ENCODE measurements around the gene ACTL7A.

DNA sequence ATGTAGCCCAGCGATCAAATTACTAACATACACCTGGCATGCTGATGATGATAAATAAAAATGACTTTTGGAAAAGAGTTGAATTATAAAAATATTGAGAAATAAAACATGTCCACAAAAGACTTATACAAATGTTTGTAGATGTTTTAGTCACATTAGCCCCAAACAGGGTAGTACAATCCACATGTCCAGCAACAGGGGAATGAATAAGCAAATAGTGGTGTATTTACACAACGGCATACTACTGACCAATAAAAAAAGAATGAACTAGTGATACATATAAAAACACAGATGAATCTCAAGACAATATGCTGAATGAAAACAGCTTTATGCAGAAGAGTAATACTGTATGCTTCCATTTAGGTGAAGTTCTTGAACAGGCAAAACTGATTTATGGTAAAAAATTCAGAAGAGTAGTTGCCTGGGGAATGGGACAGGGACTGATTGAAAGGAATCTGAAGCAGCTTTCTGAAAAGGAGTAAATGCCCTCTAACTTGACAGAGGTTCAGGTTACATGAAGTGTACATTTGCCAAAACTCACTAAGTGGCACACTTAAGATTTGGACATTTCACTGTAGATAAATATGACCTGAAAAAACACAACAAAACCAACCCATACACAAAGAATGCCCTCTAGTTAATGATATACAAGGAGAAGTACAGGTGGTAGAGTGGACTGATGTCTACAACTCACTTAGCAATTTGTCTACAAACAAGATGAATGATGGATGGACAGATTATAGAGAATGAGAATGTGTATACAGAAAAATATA, 35.4 kb downstream of the ACTL7A start:
- TF ChIP-seq, protein P1, sequence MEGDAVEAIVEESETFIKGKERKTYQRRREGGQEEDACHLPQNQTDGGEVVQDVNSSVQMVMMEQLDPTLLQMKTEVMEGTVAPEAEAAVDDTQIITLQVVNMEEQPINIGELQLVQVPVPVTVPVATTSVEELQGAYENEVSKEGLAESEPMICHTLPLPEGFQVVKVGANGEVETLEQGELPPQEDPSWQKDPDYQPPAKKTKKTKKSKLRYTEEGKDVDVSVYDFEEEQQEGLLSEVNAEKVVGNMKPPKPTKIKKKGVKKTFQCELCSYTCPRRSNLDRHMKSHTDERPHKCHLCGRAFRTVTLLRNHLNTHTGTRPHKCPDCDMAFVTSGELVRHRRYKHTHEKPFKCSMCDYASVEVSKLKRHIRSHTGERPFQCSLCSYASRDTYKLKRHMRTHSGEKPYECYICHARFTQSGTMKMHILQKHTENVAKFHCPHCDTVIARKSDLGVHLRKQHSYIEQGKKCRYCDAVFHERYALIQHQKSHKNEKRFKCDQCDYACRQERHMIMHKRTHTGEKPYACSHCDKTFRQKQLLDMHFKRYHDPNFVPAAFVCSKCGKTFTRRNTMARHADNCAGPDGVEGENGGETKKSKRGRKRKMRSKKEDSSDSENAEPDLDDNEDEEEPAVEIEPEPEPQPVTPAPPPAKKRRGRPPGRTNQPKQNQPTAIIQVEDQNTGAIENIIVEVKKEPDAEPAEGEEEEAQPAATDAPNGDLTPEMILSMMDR (optimal IDR thresholded peaks at IDR 0.05 in 1 of 3, IDR thresholded peaks at IDR 0.05 in 1 of 3, conservative IDR thresholded peaks at IDR 0.05 in 1 of 3; ENCODE audit: extremely low read depth in 1 of 3, insufficient read depth in 2 of 3, low read length in 3 of 3) = no peak
- no peak for TF ChIP-seq EZH2 (IDR thresholded peaks at IDR 0.05; ENCODE audit: low read length)

Measured in keratinocyte (primary cell).